ENCODE measurements around the gene NLK.
"Not testable (repeated sequence)": the region's sequence is repeated elsewhere in the genome, so short reads cannot be mapped to it uniquely, and the experiment has no call there.

NLK gene

DNA sequence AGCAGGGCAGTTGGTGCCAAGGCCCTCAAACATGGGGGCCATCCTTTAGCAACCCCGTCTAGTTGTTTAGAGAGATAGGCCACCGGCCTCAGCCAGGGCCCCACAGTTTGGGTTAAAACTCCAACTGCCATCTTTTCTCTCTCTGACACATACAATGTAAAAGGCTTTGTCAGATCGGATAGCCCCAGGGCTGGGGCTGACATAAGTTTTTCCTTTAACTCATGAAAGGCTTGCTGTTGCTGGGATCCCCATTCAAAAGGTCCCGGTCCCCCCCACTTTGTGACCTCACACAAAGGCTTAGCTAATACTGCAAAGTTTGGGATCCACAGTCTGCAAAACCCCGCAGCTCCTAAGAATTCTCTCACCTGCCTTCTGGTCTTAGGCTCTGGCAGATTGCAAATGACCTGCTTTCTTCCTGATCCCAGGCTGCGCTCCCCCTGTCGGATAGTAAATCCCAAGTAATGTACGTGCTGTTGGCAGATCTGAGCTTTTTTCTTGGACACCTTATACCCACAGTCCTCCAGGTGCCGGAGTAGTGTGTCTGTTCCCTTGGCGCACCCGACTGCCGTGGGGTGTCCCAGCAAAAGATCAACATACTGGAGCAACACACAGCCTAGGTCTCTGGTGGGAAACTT is 192.7 kb downstream of the NLK start:
- DNase-seq: not testable (repeated sequence)

- DNase-seq: not testable (repeated sequence)
Measured at GRCh38 chr17:28236033-28236653, 193.7 kb downstream of the NLK start.

DNA sequence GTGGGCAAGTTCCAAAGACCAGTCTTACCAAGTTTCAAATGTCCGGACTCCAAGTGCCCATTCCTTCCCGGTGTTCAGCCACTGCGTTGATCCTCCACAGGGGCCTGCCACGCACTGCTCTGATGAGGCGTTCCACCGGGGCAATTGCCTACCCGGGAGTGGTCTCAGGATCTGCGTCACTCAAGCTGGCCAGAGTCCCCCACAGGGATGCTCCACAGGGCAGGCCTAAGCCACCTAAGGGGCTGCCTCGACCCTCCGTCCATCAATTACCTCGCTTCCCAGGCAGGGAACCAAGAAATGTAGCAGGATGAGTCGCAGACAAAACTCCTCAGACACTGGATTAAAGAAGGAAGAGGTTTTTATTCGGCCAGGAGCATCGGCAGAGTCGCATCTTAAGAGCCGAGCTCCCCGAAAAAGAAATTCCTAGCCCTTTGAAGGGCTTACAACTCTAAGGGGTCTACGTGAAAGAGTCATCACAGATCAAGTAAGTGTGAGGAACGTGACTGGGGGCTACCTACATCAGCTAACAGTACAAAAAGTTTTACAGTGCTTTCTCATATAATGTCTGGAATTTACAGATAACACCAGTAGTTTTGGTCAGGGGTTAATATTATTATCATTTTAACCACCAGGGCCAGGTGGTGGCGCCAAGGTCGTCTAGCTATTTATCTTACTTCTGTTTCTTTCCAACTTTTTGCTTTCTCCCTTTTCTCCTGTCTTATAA is 196.2 kb downstream of the NLK start:
- DNase-seq: not testable (repeated sequence)

DNA sequence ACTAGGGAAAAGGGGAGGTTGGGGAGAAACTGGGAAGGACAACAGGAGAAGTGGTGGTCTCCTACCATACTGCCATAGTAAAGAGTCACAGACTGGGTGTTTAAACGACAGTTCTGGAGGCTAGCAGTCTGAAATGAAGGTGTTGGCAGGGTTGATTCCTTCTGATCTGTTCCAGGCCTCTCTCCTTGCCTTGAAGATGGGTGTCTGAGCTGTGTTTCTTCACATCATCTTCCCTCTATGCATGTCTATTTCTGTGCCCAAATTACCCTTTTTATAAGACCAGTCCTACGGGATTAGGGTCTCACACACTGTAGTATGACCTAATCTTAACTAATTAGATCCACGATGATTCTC is 196.8 kb downstream of the NLK start:
- DNase-seq: no peak

GRCh38 chr17:28240688-28241340 is 198.3 kb downstream of the NLK start:
- DNase-seq: no peak

- no peak for DNase-seq
Measured at GRCh38 chr17:28242791-28243190, 200.3 kb downstream of the NLK start.

GRCh38 chr17:28243268-28243667 is 200.8 kb downstream of the NLK start:
- DNase-seq: not testable (repeated sequence)

GRCh38 chr17:28244446-28244845 is 202.0 kb downstream of the NLK start:
- DNase-seq: no peak
